Caco-2 (cell line): ENCODE results near the gene USH2A. TPM values are rescaled to one million over a fixed set of nuclear protein-coding genes. Genes with fewer than 3 reads are reported as not detected.

Experiments used
- BruUV-seq: library from RNA; stranded (reverse); fragments of 400-500 nt; replicated peaks from 2 replicates; lab custom pipeline; 2021; lab: Mats Ljungman, UMichigan
- CTCF ChIA-PET: fragments of 300-600 bp; sonication (Branson Sonifier 250); formaldehyde crosslinking; loops from one replicate; lab custom pipeline; 2022; ENCODE audit warnings: antibody characterized with exemption; lab: Charles Lee
- POLR2A ChIA-PET: fragments of 300-600 bp; sonication (Branson Sonifier 250); formaldehyde crosslinking; loops from one replicate; lab custom pipeline; 2022; ENCODE audit warnings: antibody characterized with exemption; lab: Charles Lee
- DNase-seq, 2 experiments: peaks; one replicate each; pipeline versions ENCODE4 v3.0.0 to v3.0.0-alpha.2; 2020 to 2022
- H3K27me3 ChIP-seq: replicated peaks from 2 replicates; pipeline ENCODE4 v1.6.0; 2011; ENCODE audit warnings: low read length; ENCODE audit not compliant: control insufficient read depth, insufficient read depth
- H3K36me3 ChIP-seq: 2 replicates; pipeline ENCODE4 v1.5.1; 2011; ENCODE audit warnings: low read length; ENCODE audit not compliant: control insufficient read depth, insufficient read depth
- H3K4me1 ChIP-seq: fragments of 250-450 bp; sonication (Bioruptor Pico); 2 replicates; pipeline ENCODE4 v1.5.1; 2020; ENCODE audit warnings: mild to moderate bottlenecking
- H3K4me3 ChIP-seq: 2 replicates; pipeline ENCODE4 v1.5.1; 2011; ENCODE audit warnings: low read depth, mild to moderate bottlenecking, control low read depth, low read length
- H3K9me3 ChIP-seq: fragments of 250-450 bp; sonication (Bioruptor Pico); 2 replicates; pipeline ENCODE4 v1.5.1; 2020; ENCODE audit warnings: mild to moderate bottlenecking, moderate library complexity
- H3K27ac Mint-ChIP-seq: one replicate; pipeline ENCODE4 v1.8.0; 2022; ENCODE audit warnings: mixed read lengths; ENCODE audit not compliant: unreplicated experiment
- H3K27me3 Mint-ChIP-seq: one replicate; pipeline ENCODE4 v1.8.0; 2022; ENCODE audit warnings: mixed read lengths; ENCODE audit not compliant: insufficient read depth, unreplicated experiment
- H3K36me3 Mint-ChIP-seq: one replicate; pipeline ENCODE4 v1.8.0; 2022; ENCODE audit warnings: mild to moderate bottlenecking, mixed read lengths; ENCODE audit not compliant: insufficient read depth, unreplicated experiment
- H3K4me1 Mint-ChIP-seq: one replicate; pipeline ENCODE4 v1.8.0; 2022; ENCODE audit warnings: low read depth, mixed read lengths; ENCODE audit not compliant: unreplicated experiment
- H3K4me3 Mint-ChIP-seq: one replicate; pipeline ENCODE4 v1.8.0; 2022; ENCODE audit warnings: mild to moderate bottlenecking, moderate library complexity, mixed read lengths; ENCODE audit not compliant: unreplicated experiment
- H3K9me3 Mint-ChIP-seq: one replicate; pipeline ENCODE4 v1.8.0; 2022; ENCODE audit warnings: mixed read lengths; ENCODE audit not compliant: unreplicated experiment
- CTCF ChIP-seq, 2 experiments: fragments of 200-600 bp in 1 of 2; IDR thresholded peaks; 1 replicate in 1 of 2; 2 replicates in 1 of 2; pipeline versions ENCODE4 v1.5.1 to v1.8.0; 2011 to 2022; ENCODE audit warnings: antibody characterized with exemption in 1 of 2, control low read depth in 1 of 2, inconsistent platforms in 1 of 2, low read depth in 1 of 2, low read length in 1 of 2, mild to moderate bottlenecking in 1 of 2, moderate library complexity in 1 of 2; ENCODE audit not compliant: insufficient read depth in 1 of 2, severe bottlenecking in 1 of 2, unreplicated experiment in 1 of 2
- intact Hi-C: fragments of 100-400 bp; cut with micrococcal nuclease; formaldehyde crosslinking; loops from one replicate; pipeline ENCODE4 v1.10.0; 2022; ENCODE audit not compliant: unreplicated experiment
- total RNA-seq: library from RNA; stranded (reverse); gene quantifications from 2 replicates; pipeline ENCODE4 v1.2.3, GENCODE V29; 2022

The USH2A gene
- total RNA-seq, 1 experiment from 2014 or later: 0.11 TPM

DNA sequence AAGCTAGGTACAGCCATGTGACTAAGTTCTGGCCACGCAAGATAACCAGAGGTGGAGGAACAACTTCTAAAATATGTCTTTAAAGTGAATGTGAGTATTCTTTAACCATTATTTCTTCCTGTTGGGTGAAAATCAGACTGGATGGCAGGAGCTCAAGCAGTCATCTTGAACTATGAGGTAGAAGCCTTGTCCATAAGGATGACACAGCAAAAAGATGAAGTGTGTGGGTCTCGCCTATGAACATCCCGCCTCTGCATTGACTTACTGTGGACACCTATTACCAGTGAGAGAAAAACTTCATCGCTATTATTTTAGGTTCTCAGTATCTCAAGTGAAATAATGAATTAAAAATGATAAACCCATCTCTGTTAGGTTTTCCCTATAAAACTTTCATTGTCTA lies 365.3 kb downstream of the USH2A start:
- Mint-ChIP-seq H3K9me3 (no peaks in the 10 kb centered on the region), H3K4me3 (no peak overlapping the region), H3K4me1 (no peaks in the 10 kb centered on the region), H3K27ac (no peak overlapping the region), H3K27me3 (peaks cover 4% of the 10 kb centered on the region), H3K36me3 (no peaks in the 10 kb centered on the region)
- Histone ChIP-seq H3K27me3 (no peaks in the 10 kb centered on the region), H3K9me3 (no peaks in the 10 kb centered on the region), H3K4me1 (no peaks in the 10 kb centered on the region), H3K36me3 (no peaks in the 10 kb centered on the region), H3K4me3 (no peak overlapping the region)
- intact Hi-C loops: no loop called here
- ChIA-PET CTCF (no interaction called here), POLR2A (no interaction called here)
- no peak for TF ChIP-seq CTCF (IDR thresholded peaks at IDR 0.05; ENCODE audit: insufficient read depth in 1 of 2, low read depth in 1 of 2, low read length in 1 of 2, severe bottlenecking in 1 of 2, unreplicated experiment in 1 of 2)
- no TSS peak for BruUV-seq
- DNase-seq: no peak

DNA sequence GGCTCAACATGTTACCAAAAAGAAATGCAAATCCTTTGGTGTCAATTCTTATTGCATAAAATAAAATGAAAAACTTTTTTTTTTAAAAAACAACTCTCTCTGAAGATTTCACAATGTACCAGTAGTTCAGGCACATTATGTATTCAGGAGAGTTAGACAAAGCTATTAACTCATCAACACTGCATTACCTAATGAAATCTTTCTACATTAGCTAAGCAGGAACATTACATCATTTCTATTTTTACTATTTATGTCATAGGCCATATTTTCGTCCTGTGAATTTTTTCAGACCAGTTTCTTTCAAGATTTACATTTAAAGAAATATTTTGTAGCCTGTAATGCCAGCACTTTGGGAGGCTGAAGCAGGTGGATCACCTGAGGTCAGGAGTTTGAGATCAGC lies 366.2 kb downstream of the USH2A start:
- Mint-ChIP-seq H3K27me3 (peaks cover 3% of the 10 kb centered on the region), H3K27ac (no peak overlapping the region), H3K9me3 (no peaks in the 10 kb centered on the region), H3K36me3 (no peaks in the 10 kb centered on the region), H3K4me1 (no peaks in the 10 kb centered on the region), H3K4me3 (no peak overlapping the region)
- ChIA-PET CTCF (no interaction called here), POLR2A (no interaction called here)
- Histone ChIP-seq H3K4me1 (no peaks in the 10 kb centered on the region), H3K27me3 (no peaks in the 10 kb centered on the region), H3K4me3 (no peak overlapping the region), H3K36me3 (no peaks in the 10 kb centered on the region), H3K9me3 (no peaks in the 10 kb centered on the region)
- TF ChIP-seq CTCF (IDR thresholded peaks at IDR 0.05; ENCODE audit: insufficient read depth in 1 of 2, low read depth in 1 of 2, low read length in 1 of 2, severe bottlenecking in 1 of 2, unreplicated experiment in 1 of 2): no peak
- BruUV-seq: no TSS peak
- no peak for DNase-seq
- intact Hi-C loops: no loop called here

- Mint-ChIP-seq H3K4me3 (no peak overlapping the region), H3K9me3 (no peaks in the 10 kb centered on the region), H3K36me3 (no peaks in the 10 kb centered on the region), H3K27ac (no peak overlapping the region), H3K27me3 (no peaks in the 10 kb centered on the region), H3K4me1 (no peaks in the 10 kb centered on the region)
- POLR2A ChIA-PET: no interaction called here
- Histone ChIP-seq H3K9me3 (no peaks in the 10 kb centered on the region), H3K27me3 (no peaks in the 10 kb centered on the region), H3K36me3 (no peaks in the 10 kb centered on the region), H3K4me1 (no peaks in the 10 kb centered on the region), H3K4me3 (no peak overlapping the region)
- no peak for TF ChIP-seq CTCF (IDR thresholded peaks at IDR 0.05; ENCODE audit: insufficient read depth in 1 of 2, low read depth in 1 of 2, low read length in 1 of 2, severe bottlenecking in 1 of 2, unreplicated experiment in 1 of 2)
- no peak for DNase-seq
- intact Hi-C loops: no loop called here
- CTCF ChIA-PET: no interaction called here
- BruUV-seq: no TSS peak
Observed at GRCh38 chr1:216055004-216055403, 368.2 kb downstream of the USH2A start.
